GM12872 (cell line): ENCODE measurements around the gene PNRC2.

ENCODE experiments used
- CTCF ChIP-seq: IDR thresholded peaks from 3 replicates; pipeline ENCODE4 v1.5.1; 2011; ENCODE audit warnings: low read depth, mild to moderate bottlenecking, low read length, moderate library complexity; ENCODE audit not compliant: insufficient read depth

PNRC2 gene

DNA sequence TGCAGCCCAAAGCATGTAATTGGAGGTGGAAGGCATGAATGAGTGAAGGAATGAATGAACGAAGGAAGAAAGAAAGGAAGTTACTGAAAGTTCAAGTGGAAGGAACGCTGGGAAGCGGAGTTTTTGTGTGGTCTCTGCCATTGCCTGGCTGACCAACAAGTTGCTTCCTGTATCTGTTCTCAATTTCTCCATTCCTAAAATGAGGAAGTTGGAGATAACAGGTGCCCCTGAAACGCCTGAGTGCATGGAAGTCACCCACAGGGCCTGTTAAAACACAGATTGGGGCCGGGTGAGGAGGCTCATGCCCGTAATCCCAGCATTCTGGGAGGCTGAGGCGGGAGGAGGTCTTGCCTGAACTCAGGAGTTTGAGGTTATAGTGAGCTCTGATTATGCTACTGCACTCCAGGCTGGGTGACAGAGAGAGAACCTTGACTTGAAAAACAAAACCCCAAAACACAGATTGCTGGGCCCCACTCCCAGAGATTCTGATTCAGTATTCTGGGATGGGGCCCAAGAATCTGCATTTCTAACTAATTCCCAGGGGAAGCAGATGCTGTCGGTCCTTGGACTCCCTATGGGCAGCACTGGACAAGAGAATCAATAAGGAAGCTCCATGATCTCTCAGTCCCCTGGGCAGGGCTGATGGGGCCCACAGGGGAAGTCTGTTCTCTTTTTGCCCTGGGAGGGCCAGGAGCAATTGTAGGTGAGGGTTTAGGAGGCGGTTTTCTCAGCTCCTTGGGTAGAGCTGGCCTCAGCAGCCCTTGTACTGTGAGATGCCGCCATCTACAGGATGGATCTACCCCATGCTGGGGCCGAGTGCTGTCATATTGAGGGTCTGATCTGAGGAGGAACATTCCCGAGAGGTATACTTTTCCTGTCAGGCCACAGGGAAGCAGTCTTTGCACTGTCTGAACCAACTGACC, 43.2 kb upstream of the PNRC2 start:
- TF ChIP-seq CTCF: peak; percentile 88

DNA sequence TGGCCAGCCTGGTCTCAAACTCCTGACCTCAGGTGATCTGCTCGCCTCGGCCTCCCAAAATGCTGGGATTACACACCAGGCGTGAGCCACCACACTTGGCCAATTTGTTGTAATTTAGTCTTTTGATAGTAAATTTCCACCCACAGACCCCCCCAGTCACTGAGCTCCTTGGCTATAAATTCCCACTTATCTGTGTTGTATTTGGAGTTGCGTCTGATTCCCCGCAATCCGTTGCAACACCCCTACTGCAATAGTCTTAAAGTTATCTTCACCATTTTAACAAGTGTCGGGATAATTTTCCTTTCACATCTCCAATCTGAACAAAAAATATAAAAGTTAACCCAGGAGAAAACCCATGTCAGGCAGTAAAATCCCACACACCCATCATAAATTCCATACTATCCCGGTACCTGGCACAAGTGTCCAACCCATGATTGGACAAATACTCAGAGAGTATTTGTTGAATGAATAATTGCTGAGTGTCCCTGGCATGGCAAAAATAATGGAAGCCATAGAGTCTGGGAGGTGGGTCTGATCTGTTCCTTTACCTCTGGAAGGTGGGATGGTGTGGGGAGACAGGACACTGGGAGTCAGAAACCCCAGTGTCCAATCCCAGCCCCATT, 37.2 kb upstream of the PNRC2 start:
- no peak for TF ChIP-seq CTCF

GRCh38 chr1:23923592-23924499, 35.8 kb upstream of the PNRC2 start:
- TF ChIP-seq CTCF: no peak

- TF ChIP-seq CTCF: no peak
These were observed 35.0 kb upstream of the PNRC2 start for GRCh38 chr1:23924601-23925000.

DNA sequence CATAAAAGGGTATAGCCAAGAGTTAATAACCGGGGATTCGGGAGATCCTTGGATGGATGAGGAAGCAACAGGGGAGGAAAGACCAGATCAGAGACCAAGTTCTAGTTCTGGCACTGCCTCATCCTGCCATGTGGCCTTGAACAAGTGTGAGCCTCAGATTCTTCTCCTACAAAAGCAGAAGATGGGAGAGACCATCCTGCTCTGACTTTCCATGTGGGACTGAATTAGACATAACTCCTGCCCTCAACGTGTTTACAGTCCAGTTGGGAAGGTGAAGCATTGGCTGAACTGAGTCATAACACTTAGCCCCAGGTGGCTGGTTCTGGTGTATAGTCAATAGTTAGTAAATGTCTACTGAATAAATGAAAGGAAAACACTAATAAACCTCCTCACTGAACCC, 34.3 kb upstream of the PNRC2 start:
- TF ChIP-seq CTCF: no peak

DNA sequence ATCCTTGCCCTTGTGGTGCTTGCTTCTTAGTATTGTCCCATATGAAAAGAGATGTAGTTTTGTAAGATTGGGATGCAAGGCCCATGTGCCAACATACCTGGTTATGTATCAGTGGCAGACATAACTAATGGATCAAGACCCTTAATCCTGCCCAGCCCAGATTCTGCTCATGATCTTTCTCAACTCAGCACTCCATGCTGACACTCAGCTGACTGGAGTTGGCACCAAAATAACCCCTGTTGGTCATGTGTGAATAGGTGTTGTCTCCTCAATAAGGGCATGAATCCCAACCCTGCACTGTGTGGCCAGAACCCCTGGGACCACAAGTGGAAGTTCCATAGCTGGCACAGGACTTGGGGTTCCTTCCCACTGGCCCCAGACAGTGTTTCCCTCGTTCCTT, 32.5 kb upstream of the PNRC2 start:
- TF ChIP-seq CTCF: no peak

DNA sequence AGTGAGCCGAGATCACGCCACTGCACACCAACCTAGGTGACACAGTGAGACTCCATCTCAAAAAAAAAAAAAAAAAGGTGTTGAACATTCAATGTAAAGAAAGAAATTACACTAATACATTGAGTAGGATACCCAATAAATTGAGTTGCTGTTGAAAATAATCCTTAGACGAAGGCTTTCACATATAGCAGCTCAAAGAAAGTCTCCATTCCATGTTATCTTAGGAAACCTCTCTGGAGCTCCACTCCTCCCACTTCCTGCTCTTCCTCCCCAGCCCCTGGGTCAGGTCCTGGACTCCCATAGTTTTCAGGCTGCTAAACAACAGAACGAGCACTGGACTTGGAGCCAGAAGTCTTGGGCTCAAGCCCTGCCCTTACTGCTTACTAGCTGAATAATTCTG, 30.8 kb upstream of the PNRC2 start:
- TF ChIP-seq CTCF: no peak
